Liver (tissue), 9 donors: ENCODE results near the gene CTNNBL1. TPM values are rescaled to one million over a fixed set of nuclear protein-coding genes. Genes with fewer than 3 reads are reported as not detected.

ENCODE experiments used
- DNase-seq: peaks from one replicate; pipeline ENCODE4 v3.0.0-alpha.2; 2017; ENCODE audit warnings: low spot score
- H3K27ac ChIP-seq, 2 donors: one replicate each; pipeline ENCODE4 v1.7.0; 2013; ENCODE audit warnings: inconsistent platforms in 2 of 2, low read length in 2 of 2, control low read depth in 1 of 2, low read depth in 1 of 2, mild to moderate bottlenecking in 1 of 2
- H3K27me3 ChIP-seq, 4 donors: one replicate each; pipeline versions ENCODE4 v1.6.1 to v1.7.0; 2013; ENCODE audit warnings: low read length in 3 of 4, inconsistent platforms in 1 of 4, mild to moderate bottlenecking in 1 of 4, moderate library complexity in 1 of 4; ENCODE audit not compliant: control insufficient read depth in 4 of 4, insufficient read depth in 4 of 4
- H3K36me3 ChIP-seq, 4 donors: one replicate each; pipeline versions ENCODE4 v1.6.1 to v1.7.0; 2013; ENCODE audit warnings: low read length in 3 of 4, mild to moderate bottlenecking in 3 of 4, low read depth in 1 of 4, moderate library complexity in 1 of 4; ENCODE audit not compliant: control insufficient read depth in 4 of 4, insufficient read depth in 3 of 4
- H3K4me1 ChIP-seq, 4 donors: one replicate each; pipeline versions ENCODE4 v1.6.1 to v1.7.0; 2013; ENCODE audit warnings: low read length in 3 of 4, mild to moderate bottlenecking in 3 of 4, moderate library complexity in 1 of 4; ENCODE audit not compliant: control insufficient read depth in 4 of 4, insufficient read depth in 4 of 4
- H3K4me3 ChIP-seq, 3 donors: one replicate each; pipeline versions ENCODE4 v1.6.1 to v1.7.0; 2013; ENCODE audit warnings: low read length in 3 of 3, control low read depth in 1 of 3, low read depth in 1 of 3, mild to moderate bottlenecking in 1 of 3
- H3K9ac ChIP-seq, 2 donors: one replicate each; pipeline ENCODE4 v1.7.0; 2013; ENCODE audit warnings: low read length in 2 of 2, mild to moderate bottlenecking in 2 of 2, moderate library complexity in 2 of 2, control low read depth in 1 of 2, low read depth in 1 of 2
- H3K9me3 ChIP-seq, 4 donors: one replicate each; pipeline versions ENCODE4 v1.6.1 to v1.7.0; 2013; ENCODE audit warnings: low read length in 3 of 4; ENCODE audit not compliant: control insufficient read depth in 4 of 4
- EGR1 ChIP-seq, 2 donors: IDR thresholded peaks; 2 replicates each; pipeline ENCODE4 v1.6.1; 2016 to 2018; ENCODE audit warnings: antibody characterized with exemption in 2 of 2, low read depth in 2 of 2
- FOXA1 ChIP-seq: IDR thresholded peaks from 2 replicates; pipeline ENCODE4 v1.6.1; 2016; ENCODE audit warnings: antibody characterized with exemption
- FOXA2 ChIP-seq: IDR thresholded peaks from 2 replicates; pipeline ENCODE4 v1.6.1; 2016; ENCODE audit warnings: antibody characterized with exemption
- GABPA ChIP-seq, 2 donors: IDR thresholded peaks in 1 of 2; conservative IDR thresholded peaks in 1 of 2; 2 replicates each; pipeline ENCODE4 v1.6.1; 2016; ENCODE audit warnings: antibody characterized with exemption in 2 of 2, mild to moderate bottlenecking in 1 of 2, moderate library complexity in 1 of 2
- HNF4A ChIP-seq, 2 donors: conservative IDR thresholded peaks; 2 replicates each; pipeline ENCODE4 v1.6.1; 2016; ENCODE audit warnings: antibody characterized with exemption in 2 of 2, mild to moderate bottlenecking in 2 of 2
- JUND ChIP-seq, 2 donors: IDR thresholded peaks; 2 replicates each; pipeline ENCODE4 v1.6.1; 2016; ENCODE audit warnings: antibody characterized with exemption in 2 of 2
- NR2F2 ChIP-seq: IDR thresholded peaks from 2 replicates; pipeline ENCODE4 v1.6.1; 2016; ENCODE audit warnings: antibody characterized with exemption
- RAD21 ChIP-seq, 2 donors: IDR thresholded peaks; 2 replicates each; pipeline ENCODE4 v1.6.1; 2016; ENCODE audit warnings: antibody characterized with exemption in 2 of 2, mild to moderate bottlenecking in 2 of 2
- REST ChIP-seq: IDR thresholded peaks from 2 replicates; pipeline ENCODE4 v1.6.1; 2016; ENCODE audit warnings: antibody characterized with exemption, mild to moderate bottlenecking
- SP1 ChIP-seq: IDR thresholded peaks from 2 replicates; pipeline ENCODE4 v1.6.1; 2018; ENCODE audit warnings: antibody characterized with exemption, mild to moderate bottlenecking
- YY1 ChIP-seq: IDR thresholded peaks from 2 replicates; pipeline ENCODE4 v1.6.1; 2016; ENCODE audit warnings: antibody characterized with exemption, mild to moderate bottlenecking
- whole genome bisulfite sequencing: extraction: QIAGEN DNeasy Blood & Tissue Kit; methylation state at CpG from one replicate; pipeline ENCODE4 v1.1.7; 2013; 5-methylcytosine and 5-hydroxymethylcytosine counted together
- polyA plus RNA-seq, 2 donors: library from polyadenylated mRNA; stranded (reverse) in 1 of 2; unstranded in 1 of 2; fragments of 200-250 nt in 1 of 2; fragments of >200 nt in 1 of 2; fragmentation: Nextera tagmentation in 1 of 2; extraction: Ambion mirVana in 1 of 2; gene quantifications; one replicate each; pipeline versions ENCODE4 v1.2.1 to v1.2.3, GENCODE V29; 2013 to 2015
- total RNA-seq, 2 donors: library from RNA; depleted of rRNA; stranded (reverse); fragments of >200 nt; gene quantifications; one replicate each; pipeline ENCODE4 v1.2.3, GENCODE V29; 2014
- TF ChIP-seq, protein P1 (sequence below): IDR thresholded peaks from 2 replicates; pipeline ENCODE4 v1.6.1; 2016; ENCODE audit warnings: antibody characterized with exemption
- TF ChIP-seq, protein P2 (sequence below): IDR thresholded peaks from 2 replicates; pipeline ENCODE4 v1.6.1; 2016; ENCODE audit warnings: antibody characterized with exemption
- TF ChIP-seq, protein P3 (sequence below): fragments of 150-350 bp; IDR thresholded peaks from 2 replicates; pipeline ENCODE4 v1.5.1; 2017; ENCODE audit warnings: improper control_type of control experiment, low read depth, low read length; ENCODE audit not compliant: missing input control
- donor health status: healthy.
- donor health status: healthy.
- donor health status: healthy.
- donor health status: healthy.
- donor health status: healthy.

Gene CTNNBL1
- total and polyA plus RNA-seq, 4 donors = 18.3 to 25.4 (median 20.3) TPM

GRCh38 chr20:37760322-37760721 lies 66.5 kb downstream of the CTNNBL1 start (continued):
- TF ChIP-seq NR2F2 = no peak

- H3K27me3 ChIP-seq = no peaks in the 10 kb centered on the region
- no peak overlapping the region for H3K27ac ChIP-seq
- H3K9me3 ChIP-seq = no peaks in the 10 kb centered on the region
- no peak overlapping the region for H3K9ac ChIP-seq
- H3K4me3 ChIP-seq = no peak overlapping the region
- TF ChIP-seq EGR1 (IDR thresholded peaks at IDR 0.05; ENCODE audit: low read depth in 2 of 2) (no peak), JUND (IDR thresholded peaks at IDR 0.05) (no peak), RAD21 (IDR thresholded peaks at IDR 0.05) (no peak), GABPA (IDR thresholded peaks at IDR 0.05 in 1 of 2, conservative IDR thresholded peaks at IDR 0.05 in 1 of 2) (no peak), NR2F2 (no peak), HNF4A (conservative IDR thresholded peaks at IDR 0.05) (no peak), YY1 (no peak), REST (no peak), FOXA2 (no peak), SP1 (no peak), FOXA1 (no peak)
- TF ChIP-seq, protein P1, sequence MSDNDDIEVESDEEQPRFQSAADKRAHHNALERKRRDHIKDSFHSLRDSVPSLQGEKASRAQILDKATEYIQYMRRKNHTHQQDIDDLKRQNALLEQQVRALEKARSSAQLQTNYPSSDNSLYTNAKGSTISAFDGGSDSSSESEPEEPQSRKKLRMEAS = no peak
- TF ChIP-seq, protein P2, sequence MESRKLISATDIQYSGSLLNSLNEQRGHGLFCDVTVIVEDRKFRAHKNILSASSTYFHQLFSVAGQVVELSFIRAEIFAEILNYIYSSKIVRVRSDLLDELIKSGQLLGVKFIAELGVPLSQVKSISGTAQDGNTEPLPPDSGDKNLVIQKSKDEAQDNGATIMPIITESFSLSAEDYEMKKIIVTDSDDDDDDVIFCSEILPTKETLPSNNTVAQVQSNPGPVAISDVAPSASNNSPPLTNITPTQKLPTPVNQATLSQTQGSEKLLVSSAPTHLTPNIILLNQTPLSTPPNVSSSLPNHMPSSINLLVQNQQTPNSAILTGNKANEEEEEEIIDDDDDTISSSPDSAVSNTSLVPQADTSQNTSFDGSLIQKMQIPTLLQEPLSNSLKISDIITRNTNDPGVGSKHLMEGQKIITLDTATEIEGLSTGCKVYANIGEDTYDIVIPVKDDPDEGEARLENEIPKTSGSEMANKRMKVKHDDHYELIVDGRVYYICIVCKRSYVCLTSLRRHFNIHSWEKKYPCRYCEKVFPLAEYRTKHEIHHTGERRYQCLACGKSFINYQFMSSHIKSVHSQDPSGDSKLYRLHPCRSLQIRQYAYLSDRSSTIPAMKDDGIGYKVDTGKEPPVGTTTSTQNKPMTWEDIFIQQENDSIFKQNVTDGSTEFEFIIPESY = no peak
- TF ChIP-seq, protein P3, sequence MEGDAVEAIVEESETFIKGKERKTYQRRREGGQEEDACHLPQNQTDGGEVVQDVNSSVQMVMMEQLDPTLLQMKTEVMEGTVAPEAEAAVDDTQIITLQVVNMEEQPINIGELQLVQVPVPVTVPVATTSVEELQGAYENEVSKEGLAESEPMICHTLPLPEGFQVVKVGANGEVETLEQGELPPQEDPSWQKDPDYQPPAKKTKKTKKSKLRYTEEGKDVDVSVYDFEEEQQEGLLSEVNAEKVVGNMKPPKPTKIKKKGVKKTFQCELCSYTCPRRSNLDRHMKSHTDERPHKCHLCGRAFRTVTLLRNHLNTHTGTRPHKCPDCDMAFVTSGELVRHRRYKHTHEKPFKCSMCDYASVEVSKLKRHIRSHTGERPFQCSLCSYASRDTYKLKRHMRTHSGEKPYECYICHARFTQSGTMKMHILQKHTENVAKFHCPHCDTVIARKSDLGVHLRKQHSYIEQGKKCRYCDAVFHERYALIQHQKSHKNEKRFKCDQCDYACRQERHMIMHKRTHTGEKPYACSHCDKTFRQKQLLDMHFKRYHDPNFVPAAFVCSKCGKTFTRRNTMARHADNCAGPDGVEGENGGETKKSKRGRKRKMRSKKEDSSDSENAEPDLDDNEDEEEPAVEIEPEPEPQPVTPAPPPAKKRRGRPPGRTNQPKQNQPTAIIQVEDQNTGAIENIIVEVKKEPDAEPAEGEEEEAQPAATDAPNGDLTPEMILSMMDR = no peak
- 96% methylated on average over 4 of the region's 4 CpGs for WGBS
- H3K4me1 ChIP-seq = peaks cover 2 to 19% (median 7%) of the 10 kb centered on the region in 4 donors
- H3K36me3 ChIP-seq = peaks cover 0 to 38% (median 14%) of the 10 kb centered on the region in 4 donors
- DNase-seq = no peak
These were observed 69.1 kb downstream of the CTNNBL1 start for GRCh38 chr20:37762716-37763485.
